C1 segment of cervical spinal cord (tissue), 14 donors: ENCODE results near the gene GEMIN8.
A peak's percentile ranks its signal among the peaks of the same experiment; 100 is the strongest.

Source experiments
- DNase-seq, 14 donors: peaks; one replicate each; lab custom pipeline; 2025; lab: John Stamatoyannopoulos, UW

The GEMIN8 gene

DNA sequence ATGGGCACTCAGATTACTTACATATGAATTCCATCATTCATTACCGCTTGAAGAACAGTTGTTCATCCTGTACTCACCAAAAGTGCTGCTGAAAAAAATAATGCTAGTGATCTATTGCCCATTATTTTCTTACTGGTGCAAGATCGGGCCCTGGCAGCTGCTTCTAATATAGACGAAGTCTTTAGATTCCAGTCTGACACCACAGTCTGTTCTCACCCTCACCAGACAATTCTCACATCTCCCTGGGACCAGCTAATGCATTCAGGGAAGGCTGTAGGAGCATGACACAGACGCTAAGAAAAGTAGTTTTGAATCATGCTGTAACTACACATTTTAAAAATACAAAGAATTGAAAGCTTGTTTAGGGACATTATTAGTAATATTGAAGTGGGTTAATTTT lies 13.8 kb downstream of the GEMIN8 start:
- DNase-seq: no peak

- no peak for DNase-seq
Measured at GRCh38 chrX:14015294-14015693, 14.4 kb downstream of the GEMIN8 start.

- no peak for DNase-seq
Measured at GRCh38 chrX:14014526-14014925, 15.2 kb downstream of the GEMIN8 start.

GRCh38 chrX:14013054-14013453 lies 16.6 kb downstream of the GEMIN8 start:
- DNase-seq: no peak

GRCh38 chrX:14010566-14010965 lies 19.1 kb downstream of the GEMIN8 start:
- DNase-seq: no peak

- DNase-seq: no peak
Measured at GRCh38 chrX:14006540-14006939, 23.2 kb downstream of the GEMIN8 start.

GRCh38 chrX:14003876-14004425 lies 25.7 kb downstream of the GEMIN8 start:
- no peak for DNase-seq

DNA sequence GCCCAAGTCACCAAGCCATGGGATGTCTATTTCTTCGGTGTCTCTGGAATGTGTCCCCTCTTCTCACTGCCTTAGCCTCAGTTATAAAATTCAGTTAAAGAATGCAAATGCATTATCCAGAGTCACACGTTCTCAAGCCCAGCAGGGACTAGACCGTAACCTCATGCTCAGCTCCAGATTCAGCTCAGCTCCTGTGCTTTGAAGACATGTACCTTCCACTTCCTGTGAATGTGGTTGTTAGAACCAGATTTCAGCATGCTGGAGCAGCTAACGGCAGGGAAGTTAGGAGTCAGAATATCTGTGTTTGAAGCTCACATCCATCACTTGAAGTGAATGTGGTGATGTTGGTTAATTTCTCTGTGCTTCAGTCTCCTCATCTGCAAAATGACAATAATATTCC lies 26.7 kb downstream of the GEMIN8 start:
- no peak for DNase-seq

GRCh38 chrX:13996650-13997049 lies 33.0 kb downstream of the GEMIN8 start:
- peak in 5 of 14 donors; percentile 4 to 22 (median 19) for DNase-seq

- DNase-seq: no peak
Measured at GRCh38 chrX:13994536-13995080, 35.1 kb downstream of the GEMIN8 start.

DNA sequence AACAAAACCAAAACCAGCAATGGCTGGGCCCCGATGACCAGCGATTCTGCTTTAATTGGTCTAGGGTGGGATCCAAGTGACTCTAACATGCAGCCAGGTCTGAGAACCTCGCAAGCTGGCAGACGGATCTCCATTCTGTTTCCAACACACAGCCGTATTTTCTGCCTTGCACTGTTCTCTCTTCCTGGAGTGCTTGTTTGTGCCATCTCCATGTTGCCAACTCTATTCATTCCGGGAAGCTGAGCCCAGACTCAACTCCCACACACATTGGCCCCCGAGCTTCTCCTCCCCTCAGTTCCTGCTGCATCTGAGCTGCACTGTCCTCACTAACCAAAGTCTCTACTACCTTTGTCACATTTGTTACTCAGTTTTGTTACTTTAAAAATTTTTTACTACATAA lies 35.6 kb downstream of the GEMIN8 start:
- DNase-seq: peak in 12 of 14 donors; percentile 1 to 77 (median 42)

DNA sequence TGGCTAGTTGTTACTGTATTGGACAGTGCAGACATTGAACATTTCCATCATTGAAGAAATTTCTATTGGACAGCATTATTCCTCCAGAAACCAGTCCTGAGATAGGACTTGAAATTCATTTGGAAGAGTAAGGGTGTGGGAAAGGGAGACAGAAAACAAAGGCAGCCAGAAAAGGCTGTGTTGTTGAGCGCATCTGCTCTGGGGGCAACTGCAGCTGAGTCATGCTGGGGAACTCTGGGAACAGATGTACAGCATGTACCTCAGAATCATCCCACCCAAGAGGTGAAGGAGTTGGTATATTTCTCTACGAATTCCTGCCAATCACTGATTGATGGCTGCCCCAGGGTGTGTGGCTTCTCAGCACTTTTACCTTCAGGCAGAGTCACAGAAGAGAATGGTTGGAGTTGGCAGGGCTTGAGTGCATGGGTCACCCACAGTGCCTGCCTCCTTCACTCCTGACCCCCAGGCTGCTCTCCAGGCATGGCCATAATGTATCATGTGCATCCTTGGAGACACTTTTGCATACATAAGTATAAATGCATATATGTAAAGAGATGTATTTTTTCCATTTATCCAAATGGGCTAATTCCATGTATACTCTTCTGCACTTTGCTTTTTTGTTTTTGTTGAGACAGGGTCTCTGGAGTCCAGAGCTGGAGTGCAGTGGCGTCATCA lies 39.4 kb downstream of the GEMIN8 start:
- DNase-seq: peak in 3 of 14 donors; percentile 5 to 11 (median 5)

DNA sequence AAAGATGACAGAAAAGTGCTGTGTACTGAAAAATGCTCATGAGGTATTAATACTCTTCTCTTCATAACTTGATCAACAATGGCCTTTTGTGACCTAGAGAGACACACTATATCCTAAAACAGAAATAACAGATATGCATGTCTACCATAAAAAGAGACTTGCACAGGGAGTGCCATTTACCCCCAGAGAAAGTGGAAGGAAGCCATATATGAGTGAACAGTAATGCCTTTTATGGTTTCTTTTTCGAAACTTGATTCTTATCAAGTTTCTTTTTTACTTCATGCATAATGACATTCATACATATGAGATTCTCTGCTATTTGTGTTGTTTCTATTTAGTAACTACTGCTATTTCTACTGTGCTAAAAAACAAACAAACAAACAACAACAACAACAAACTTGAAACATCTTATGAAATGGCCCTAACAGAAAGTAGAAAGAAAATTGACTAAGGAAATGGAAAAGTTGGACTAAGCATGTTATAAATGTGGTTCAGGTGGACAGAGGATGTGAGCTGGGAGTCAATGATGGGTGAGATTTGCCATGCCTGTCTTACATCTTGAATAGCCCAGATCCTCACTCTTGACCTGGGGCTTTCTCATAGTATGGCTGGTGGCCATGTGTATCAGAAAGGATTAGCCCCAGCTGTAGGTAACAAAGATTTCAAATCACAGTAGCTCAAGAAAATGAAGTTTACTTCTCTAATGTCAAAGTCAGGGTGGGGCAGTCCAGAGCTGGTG lies 43.8 kb downstream of the GEMIN8 start:
- DNase-seq: no peak

DNA sequence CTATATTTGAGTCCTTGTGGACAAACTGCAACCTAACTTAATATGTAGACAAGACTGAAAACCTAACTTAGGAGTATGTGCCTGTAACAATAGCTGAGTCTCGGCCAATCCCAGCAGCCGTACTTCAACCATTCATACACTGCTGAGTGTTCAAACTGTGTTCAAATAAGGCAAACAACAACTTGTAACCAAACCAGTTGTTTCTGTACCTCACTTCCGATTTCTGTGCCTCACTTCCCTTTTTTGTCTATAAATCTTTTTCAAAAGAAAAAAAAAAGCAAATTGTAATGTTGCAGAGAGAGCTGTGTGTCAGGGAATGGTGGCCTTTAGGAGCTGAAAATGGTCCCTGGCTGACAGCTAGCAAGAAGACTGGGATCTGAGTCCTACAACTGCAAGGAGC lies 46.0 kb downstream of the GEMIN8 start:
- DNase-seq: no peak

DNA sequence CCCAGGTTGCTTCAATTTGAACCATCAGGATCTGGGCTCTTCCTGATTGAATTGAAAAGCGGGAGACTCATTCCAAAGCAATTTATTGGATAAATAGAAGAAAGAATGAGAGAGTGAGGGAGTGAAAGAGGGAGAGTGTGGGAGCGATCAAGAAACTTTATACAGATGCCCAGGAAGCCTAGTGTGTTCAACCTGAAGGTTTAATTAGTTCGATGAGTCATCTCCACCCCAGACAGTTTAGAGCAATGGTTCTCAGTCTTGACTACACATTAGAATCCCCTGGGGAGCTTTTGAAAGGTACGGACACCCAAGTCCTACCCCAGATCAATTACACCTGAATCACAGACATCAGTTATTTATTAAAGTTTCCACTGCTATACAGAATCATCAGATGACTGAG lies 61.5 kb downstream of the GEMIN8 start:
- no peak for DNase-seq

DNA sequence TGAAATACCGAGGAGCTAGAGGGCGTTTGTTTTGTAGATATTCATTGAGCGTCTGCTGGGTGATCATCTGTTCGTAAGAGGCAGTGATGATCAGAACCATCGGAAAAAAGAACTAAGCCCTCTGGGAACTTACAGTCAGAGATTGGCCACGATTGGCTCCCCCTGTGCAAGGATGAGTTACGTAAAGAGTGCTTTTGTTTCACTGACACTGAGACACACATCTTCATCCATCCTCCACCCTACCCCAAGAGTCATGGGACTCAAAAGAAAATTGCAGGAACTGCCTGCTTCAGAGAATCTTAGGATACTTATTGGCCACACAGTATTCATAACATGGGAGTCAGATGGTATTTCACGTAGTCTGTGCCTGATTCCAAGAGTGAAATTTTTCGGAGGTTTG lies 62.1 kb downstream of the GEMIN8 start:
- DNase-seq: no peak

DNA sequence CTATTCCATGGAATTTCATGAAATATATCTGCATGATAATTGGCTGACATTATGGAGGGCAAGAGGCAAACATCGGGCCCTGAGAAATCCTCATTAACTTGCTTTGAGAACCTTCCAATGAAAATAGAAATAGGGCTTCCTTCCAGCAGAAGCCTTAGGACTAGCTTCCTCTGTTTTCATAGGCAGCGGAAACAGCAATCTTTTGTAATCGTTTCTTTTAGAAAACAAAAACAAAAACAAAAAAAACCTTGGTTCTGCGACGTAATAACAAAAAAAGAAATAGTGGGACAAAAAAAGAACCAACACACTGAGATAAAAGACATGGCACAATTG lies 62.9 kb downstream of the GEMIN8 start:
- no peak for DNase-seq

DNA sequence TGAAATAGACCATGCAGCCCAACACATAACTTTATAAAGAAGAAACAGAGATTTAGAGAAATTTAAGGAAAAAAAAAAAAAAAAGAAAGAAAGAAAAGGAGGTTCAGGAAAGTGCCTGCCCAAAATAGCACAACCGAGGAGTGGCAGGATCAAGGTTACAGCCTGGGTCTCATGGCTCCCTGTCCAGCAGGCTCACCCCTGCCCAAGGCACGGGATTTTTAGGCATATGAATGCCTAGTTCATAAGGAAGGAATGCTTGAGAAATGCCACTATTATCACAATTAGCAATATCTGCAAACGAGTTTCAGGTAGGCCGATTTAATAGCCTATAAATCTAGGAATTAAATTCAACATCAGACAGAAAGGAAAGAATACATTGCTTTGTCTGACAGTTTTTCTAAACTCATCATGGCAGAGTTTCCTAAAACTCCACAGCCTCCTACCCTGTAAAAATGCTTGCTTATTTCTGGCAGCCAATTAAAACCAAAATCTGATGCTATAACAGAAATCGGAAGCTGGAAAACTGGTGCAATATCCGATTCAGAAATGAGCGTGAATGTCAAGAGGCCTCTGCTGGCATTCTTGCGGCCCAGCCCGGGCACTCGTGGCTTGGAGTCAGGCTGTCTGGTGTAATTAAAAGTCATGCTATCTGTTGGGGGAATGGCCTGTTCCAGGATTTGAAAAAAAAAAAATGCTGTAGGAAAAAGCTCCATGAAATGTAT lies 63.5 kb downstream of the GEMIN8 start:
- peak in 2 of 14 donors; percentile 1 to 8 for DNase-seq

DNA sequence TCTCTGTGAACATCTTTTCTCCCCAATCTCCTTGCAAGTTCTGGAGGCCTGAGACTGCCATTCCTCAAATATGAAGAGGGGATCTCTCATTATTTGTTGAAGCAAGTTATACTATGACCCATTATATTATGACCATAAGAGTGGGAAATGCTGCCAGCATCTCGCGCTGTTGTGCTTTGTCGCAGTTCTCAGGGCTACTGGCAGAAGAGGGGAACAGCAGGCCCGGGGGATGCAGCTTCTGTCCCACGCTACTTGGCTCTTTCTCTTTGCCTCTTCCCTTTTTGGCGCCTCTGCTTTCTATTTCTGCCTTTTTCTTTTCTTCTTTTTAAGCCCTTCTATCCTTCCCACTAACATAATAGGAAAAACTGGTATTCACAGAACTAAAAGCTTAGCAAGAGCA lies 64.2 kb downstream of the GEMIN8 start:
- peak in 3 of 14 donors; percentile 15 to 42 (median 18) for DNase-seq

DNA sequence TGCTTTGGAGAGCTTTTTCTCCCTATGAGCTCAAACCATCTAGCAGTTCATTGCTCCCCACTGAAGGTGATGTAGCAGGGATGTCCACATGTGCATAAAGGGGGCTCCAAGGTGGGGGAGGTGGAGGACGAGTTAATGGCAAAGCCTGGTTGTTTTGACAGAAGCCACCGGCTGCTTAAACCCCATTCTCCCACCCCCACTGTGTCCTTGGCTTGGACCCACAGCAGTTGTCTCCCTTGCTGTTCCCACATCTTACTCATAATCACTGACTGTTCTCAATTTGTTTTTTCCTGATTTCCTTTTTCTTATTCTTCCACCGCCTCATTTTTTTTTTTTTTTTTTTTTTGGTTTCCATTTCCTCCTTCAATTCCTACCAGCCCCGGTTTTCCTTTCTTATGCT lies 72.7 kb downstream of the GEMIN8 start:
- no peak for DNase-seq
